OCI-LY1 (cell line): Measurements from ENCODE around the gene SIX2.
A peak's percentile ranks its signal among the peaks of the same experiment; 100 is the strongest.

Experiments used
- H2AFZ ChIP-seq: fragments of 200-600 bp; sonication (generic), shearing (Covaris generic); 2 replicates; pipeline ENCODE4 v1.6.0; 2014; ENCODE audit warnings: antibody characterized with exemption, mild to moderate bottlenecking, low read length
- H3F3A ChIP-seq: fragments of 200-600 bp; sonication (generic), shearing (Covaris generic); 2 replicates; pipeline ENCODE4 v1.6.0; 2014; ENCODE audit warnings: mild to moderate bottlenecking, antibody characterized with exemption, low read length, moderate library complexity; ENCODE audit not compliant: insufficient read depth
- H3K27ac ChIP-seq: fragments of 200-600 bp; sonication (generic); 2 replicates; pipeline ENCODE4 v1.5.1; 2014; ENCODE audit warnings: low read length, mixed run types, mild to moderate bottlenecking, low read depth; ENCODE audit not compliant: poor library complexity, severe bottlenecking
- H3K27me3 ChIP-seq: fragments of 200-600 bp; sonication (generic); 2 replicates; pipeline ENCODE4 v1.6.0; 2014; ENCODE audit warnings: antibody characterized with exemption, mild to moderate bottlenecking, low read length, moderate library complexity; ENCODE audit not compliant: insufficient read depth
- H3K36me3 ChIP-seq: fragments of 200-600 bp; sonication (generic); 2 replicates; pipeline ENCODE4 v1.6.1; 2014; ENCODE audit warnings: mild to moderate bottlenecking, antibody characterized with exemption, low read length, moderate library complexity, mixed read lengths; ENCODE audit not compliant: insufficient read depth
- H3K4me1 ChIP-seq: fragments of 200-600 bp; sonication (generic); 2 replicates; pipeline ENCODE4 v1.5.1; 2014; ENCODE audit warnings: mild to moderate bottlenecking, low read length, moderate library complexity; ENCODE audit not compliant: insufficient read depth, severe bottlenecking
- H3K4me2 ChIP-seq: fragments of 200-600 bp; sonication (generic), shearing (Covaris generic); 2 replicates; pipeline ENCODE4 v1.6.1; 2014; ENCODE audit warnings: low read length
- H3K4me3 ChIP-seq: fragments of 200-600 bp; sonication (generic); 2 replicates; pipeline ENCODE4 v1.5.1; 2014; ENCODE audit warnings: low read length, low read depth, mild to moderate bottlenecking, mixed read lengths; ENCODE audit not compliant: poor library complexity, severe bottlenecking
- H3K79me2 ChIP-seq: fragments of 200-600 bp; shearing (Covaris generic); 2 replicates; pipeline ENCODE4 v1.6.1; 2016; ENCODE audit warnings: mixed run types, low read length, mixed read lengths; ENCODE audit not compliant: insufficient read depth
- H3K9ac ChIP-seq: fragments of 200-600 bp; sonication (generic), shearing (Covaris generic); 2 replicates; pipeline ENCODE4 v1.6.1; 2014; ENCODE audit warnings: mild to moderate bottlenecking, low read length, mixed read lengths
- H3K9me2 ChIP-seq: fragments of 200-600 bp; sonication (generic), shearing (Covaris generic); 2 replicates; pipeline ENCODE4 v1.6.1; 2014; ENCODE audit warnings: low read depth, mild to moderate bottlenecking, low read length, mixed read lengths
- H3K9me3 ChIP-seq: fragments of 200-600 bp; shearing (Covaris generic); 2 replicates; pipeline ENCODE4 v1.6.1; 2014; ENCODE audit warnings: low read length, mixed read lengths
- H4K20me1 ChIP-seq: fragments of 200-600 bp; sonication (generic), shearing (Covaris generic); 2 replicates; pipeline ENCODE4 v1.6.0; 2016; ENCODE audit warnings: mild to moderate bottlenecking, low read length; ENCODE audit not compliant: insufficient read depth
- EZH2 ChIP-seq: fragments of 200-600 bp; sonication (generic), shearing (Covaris generic); IDR thresholded peaks from 2 replicates; pipeline ENCODE4 v1.8.0; 2017; ENCODE audit warnings: borderline replicate concordance, mixed run types, mild to moderate bottlenecking, antibody characterized with exemption, low read length, moderate library complexity, mixed read lengths
- TF ChIP-seq, protein P1 (sequence below): fragments of 200-600 bp; sonication (generic), shearing (Covaris generic); IDR thresholded peaks from 2 replicates; pipeline ENCODE4 v1.5.1; 2017; ENCODE audit warnings: mild to moderate bottlenecking, antibody characterized with exemption, low read length, moderate library complexity, mixed read lengths

The SIX2 gene

DNA sequence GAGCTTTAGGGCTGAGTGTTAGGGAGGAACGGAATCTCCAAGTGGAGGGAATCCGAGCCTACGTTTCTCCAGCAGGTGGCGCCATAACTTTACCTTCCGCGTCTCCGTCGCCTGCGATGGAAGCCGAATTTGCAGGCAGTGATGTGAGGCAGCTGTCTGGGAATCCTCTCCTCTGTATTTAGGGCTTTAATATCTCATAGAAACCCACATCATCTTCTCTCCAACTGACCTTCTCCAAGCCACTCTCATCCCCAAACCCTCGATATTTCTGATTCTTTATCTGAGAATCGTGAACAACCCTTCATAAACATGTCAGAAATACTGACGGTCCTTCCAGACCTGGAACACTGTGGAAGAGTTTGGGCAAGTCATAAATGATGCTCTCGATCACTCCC is 27.5 kb downstream of the SIX2 start:
- Histone ChIP-seq H3K79me2 (no peaks in the 10 kb centered on the region), H3K4me1 (peaks cover 4% of the 10 kb centered on the region), H3K9me3 (no peaks in the 10 kb centered on the region), H3K27me3 (no peaks in the 10 kb centered on the region), H3F3A (no peaks in the 10 kb centered on the region), H3K4me2 (no peak overlapping the region; the same call in 1 of the 2 replicates), H3K27ac (no peak overlapping the region), H3K36me3 (no peaks in the 10 kb centered on the region), H3K9ac (no peak overlapping the region), H3K9me2 (no peaks in the 10 kb centered on the region), H2AFZ (no peak overlapping the region), H3K4me3 (no peak overlapping the region), H4K20me1 (no peaks in the 10 kb centered on the region)
- TF ChIP-seq EZH2: no peak
- TF ChIP-seq, protein P1, sequence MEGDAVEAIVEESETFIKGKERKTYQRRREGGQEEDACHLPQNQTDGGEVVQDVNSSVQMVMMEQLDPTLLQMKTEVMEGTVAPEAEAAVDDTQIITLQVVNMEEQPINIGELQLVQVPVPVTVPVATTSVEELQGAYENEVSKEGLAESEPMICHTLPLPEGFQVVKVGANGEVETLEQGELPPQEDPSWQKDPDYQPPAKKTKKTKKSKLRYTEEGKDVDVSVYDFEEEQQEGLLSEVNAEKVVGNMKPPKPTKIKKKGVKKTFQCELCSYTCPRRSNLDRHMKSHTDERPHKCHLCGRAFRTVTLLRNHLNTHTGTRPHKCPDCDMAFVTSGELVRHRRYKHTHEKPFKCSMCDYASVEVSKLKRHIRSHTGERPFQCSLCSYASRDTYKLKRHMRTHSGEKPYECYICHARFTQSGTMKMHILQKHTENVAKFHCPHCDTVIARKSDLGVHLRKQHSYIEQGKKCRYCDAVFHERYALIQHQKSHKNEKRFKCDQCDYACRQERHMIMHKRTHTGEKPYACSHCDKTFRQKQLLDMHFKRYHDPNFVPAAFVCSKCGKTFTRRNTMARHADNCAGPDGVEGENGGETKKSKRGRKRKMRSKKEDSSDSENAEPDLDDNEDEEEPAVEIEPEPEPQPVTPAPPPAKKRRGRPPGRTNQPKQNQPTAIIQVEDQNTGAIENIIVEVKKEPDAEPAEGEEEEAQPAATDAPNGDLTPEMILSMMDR: peak; percentile 84

DNA sequence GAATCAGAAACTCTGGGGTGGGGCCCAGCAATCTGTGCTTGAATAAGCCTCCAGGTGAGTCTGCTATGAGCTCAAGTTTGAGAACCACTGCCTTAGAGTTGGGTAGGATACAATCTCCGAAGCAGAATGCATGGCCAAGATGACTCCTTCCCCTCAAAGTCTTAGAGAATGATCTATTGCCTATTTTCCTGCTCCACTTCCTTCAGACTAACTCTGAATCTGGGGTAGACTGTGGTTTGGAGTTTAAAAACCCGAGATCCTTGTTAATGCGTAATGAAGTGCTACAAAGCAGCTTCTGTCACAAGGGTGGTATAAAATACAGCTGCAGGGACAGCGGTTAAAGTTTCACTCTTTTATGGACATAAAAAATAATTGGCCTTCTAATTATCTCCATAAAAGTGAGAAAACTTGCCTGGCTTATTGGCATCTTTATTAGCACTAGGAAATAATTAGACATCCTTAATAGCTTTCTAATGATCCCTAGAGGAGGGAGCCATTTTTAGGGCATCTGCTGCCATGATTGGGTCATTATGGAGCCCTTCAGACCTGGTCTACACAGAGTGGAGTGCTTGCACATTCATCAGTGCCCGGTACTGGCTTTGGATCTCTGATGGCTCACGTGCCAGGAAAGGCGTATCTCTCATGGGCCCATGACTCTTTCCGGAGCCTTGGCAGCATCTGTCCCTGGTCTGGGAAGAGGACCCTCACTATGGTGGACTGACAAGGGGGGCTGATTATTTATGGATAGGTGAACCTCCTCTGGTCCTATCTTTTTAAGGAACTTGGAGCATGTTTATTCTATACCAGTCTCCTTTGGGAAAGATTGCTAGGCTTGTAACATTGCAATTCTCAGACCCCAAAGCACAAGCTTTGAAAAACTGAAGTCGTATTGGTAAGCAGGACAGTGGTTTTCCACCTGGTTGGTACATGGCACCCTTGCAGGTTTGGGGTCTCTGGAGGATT is 28.2 kb downstream of the SIX2 start:
- no peak overlapping the region for H3K4me3 ChIP-seq
- H3K9me3 ChIP-seq: no peaks in the 10 kb centered on the region
- no peak overlapping the region for H3K27ac ChIP-seq
- H2AFZ ChIP-seq: no peak overlapping the region
- no peaks in the 10 kb centered on the region for H3K79me2 ChIP-seq
- H3K9me2 ChIP-seq: no peaks in the 10 kb centered on the region
- H3K36me3 ChIP-seq: no peaks in the 10 kb centered on the region
- no peaks in the 10 kb centered on the region for H3K27me3 ChIP-seq
- H3K9ac ChIP-seq: no peak overlapping the region
- H4K20me1 ChIP-seq: no peaks in the 10 kb centered on the region
- H3K4me1 ChIP-seq: peaks cover 4% of the 10 kb centered on the region
- no peak for TF ChIP-seq EZH2
- TF ChIP-seq, protein P1: no peak
- H3K4me2 ChIP-seq: no peak overlapping the region
- H3F3A ChIP-seq: no peaks in the 10 kb centered on the region

DNA sequence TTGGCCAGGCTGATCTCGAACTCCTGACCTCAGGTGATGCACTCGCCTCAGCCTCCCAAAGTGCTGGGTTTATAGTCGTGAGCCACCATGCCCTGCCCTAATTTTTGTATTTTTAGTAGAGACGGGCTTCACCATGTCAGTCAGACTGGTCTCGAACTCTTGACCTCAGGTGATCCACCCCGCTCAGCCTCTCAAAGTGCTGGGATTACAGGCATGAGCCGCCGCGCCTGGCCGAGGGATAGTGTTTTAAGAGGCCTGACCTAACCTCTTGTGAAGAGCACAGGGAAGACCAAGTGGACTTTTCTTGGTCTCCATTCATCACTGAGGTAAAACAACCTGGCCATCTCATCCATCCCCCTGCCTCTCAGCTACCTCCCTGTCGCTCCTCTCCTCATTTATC is 29.7 kb downstream of the SIX2 start:
- no peaks in the 10 kb centered on the region for H3F3A ChIP-seq
- H3K9me3 ChIP-seq: no peaks in the 10 kb centered on the region
- H3K9me2 ChIP-seq: no peaks in the 10 kb centered on the region
- no peaks in the 10 kb centered on the region for H4K20me1 ChIP-seq
- no peak overlapping the region for H3K9ac ChIP-seq
- no peaks in the 10 kb centered on the region for H3K27me3 ChIP-seq
- H3K4me3 ChIP-seq: no peak overlapping the region
- no peak overlapping the region for H2AFZ ChIP-seq
- H3K4me1 ChIP-seq: peaks cover 4% of the 10 kb centered on the region
- no peak overlapping the region for H3K27ac ChIP-seq
- no peaks in the 10 kb centered on the region for H3K36me3 ChIP-seq
- H3K4me2 ChIP-seq: no peak overlapping the region
- no peaks in the 10 kb centered on the region for H3K79me2 ChIP-seq
- no peak for TF ChIP-seq EZH2
- TF ChIP-seq, protein P1: no peak
